ENCODE results near the gene GMPR.
"Not testable (repeated sequence)": the region's sequence is repeated elsewhere in the genome, so short reads cannot be mapped to it uniquely, and the experiment has no call there.

Gene GMPR

GRCh38 chr6:16226117-16227047 is 12.0 kb upstream of the GMPR start:
- not testable (repeated sequence) for DNase-seq

GRCh38 chr6:16227048-16227562 is 11.3 kb upstream of the GMPR start:
- no peak for DNase-seq

- DNase-seq = no peak
Observed at GRCh38 chr6:16227605-16228004, 10.8 kb upstream of the GMPR start.

GRCh38 chr6:16228043-16228442 is 10.3 kb upstream of the GMPR start:
- DNase-seq = no peak

GRCh38 chr6:16228709-16229665 is 9.4 kb upstream of the GMPR start:
- DNase-seq = no peak

- DNase-seq = no peak
Observed at GRCh38 chr6:16229700-16230099, 8.7 kb upstream of the GMPR start.

- no peak for DNase-seq
Observed at GRCh38 chr6:16230953-16231352, 7.4 kb upstream of the GMPR start.

GRCh38 chr6:16232086-16232485 is 6.3 kb upstream of the GMPR start:
- DNase-seq = no peak

GRCh38 chr6:16236009-16236501 is 2.3 kb upstream of the GMPR start:
- no peak for DNase-seq

- DNase-seq = peak; percentile 70
Observed at GRCh38 chr6:16236631-16237199, 1.7 kb upstream of the GMPR start.

- DNase-seq = no peak
Observed at GRCh38 chr6:16237242-16237641, 1.1 kb upstream of the GMPR start.

- no peak for DNase-seq
Observed at GRCh38 chr6:16238963-16239797, 793 bp downstream of the GMPR start.

GRCh38 chr6:16239798-16240123 is 1.4 kb downstream of the GMPR start:
- peak; percentile 63 for DNase-seq

- DNase-seq = no peak
Observed at GRCh38 chr6:16240589-16241320, 2.4 kb downstream of the GMPR start.

- DNase-seq = no peak
Observed at GRCh38 chr6:16241321-16241689, 2.9 kb downstream of the GMPR start.

GRCh38 chr6:16243055-16243454 is 4.7 kb downstream of the GMPR start:
- DNase-seq = no peak

GRCh38 chr6:16243664-16244063 is 5.3 kb downstream of the GMPR start:
- no peak for DNase-seq

GRCh38 chr6:16244446-16244845 is 6.1 kb downstream of the GMPR start:
- no peak for DNase-seq

- DNase-seq = no peak
Observed at GRCh38 chr6:16244869-16245451, 6.6 kb downstream of the GMPR start.

- no peak for DNase-seq
Observed at GRCh38 chr6:16248271-16248853, 10.0 kb downstream of the GMPR start.

GRCh38 chr6:16249971-16250370 is 11.6 kb downstream of the GMPR start:
- no peak for DNase-seq

Measured in GF-D8 (cell line).